Suppressor macrophage (primary cell): ENCODE results near the gene SSBP2.

Experiments used
- DNase-seq, 4 experiments: peaks; one replicate each; pipeline ENCODE4 v3.0.0-alpha.2; 2020 to 2022

The SSBP2 gene

GRCh38 chr5:81590498-81591384, 160.2 kb downstream of the SSBP2 start:
- no peak for DNase-seq

DNA sequence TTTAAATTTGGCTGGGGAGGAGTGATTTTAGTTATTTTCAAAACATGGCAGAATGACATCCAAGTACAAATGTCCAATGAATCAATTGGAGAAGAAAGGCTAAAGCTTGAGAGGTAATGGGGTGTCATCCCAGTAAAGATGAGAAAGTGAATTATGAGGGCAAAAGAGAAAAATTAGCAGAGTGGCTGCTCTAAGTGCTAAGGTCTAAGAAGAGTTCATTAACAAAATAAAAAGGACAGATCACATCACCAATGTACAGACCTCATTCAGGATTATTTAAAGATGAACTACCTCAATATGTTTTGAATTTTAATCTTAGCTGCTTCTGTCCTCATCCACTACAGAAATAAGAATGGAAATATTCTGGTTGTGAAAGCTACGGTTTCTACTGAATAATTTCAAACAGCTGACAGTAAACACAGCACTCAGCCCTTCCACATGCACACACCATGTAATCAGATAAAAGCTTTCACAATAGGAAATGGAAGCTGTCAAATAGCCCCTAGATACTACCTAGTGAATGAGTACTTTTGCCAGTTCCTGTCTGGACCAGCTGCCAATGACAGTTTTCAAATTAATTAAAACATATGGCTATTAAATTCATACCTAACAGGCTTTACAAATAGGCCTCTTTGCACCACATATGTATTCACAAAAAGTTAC, 171.5 kb downstream of the SSBP2 start:
- peak; percentile 3 to 42 (median 21) for DNase-seq

DNA sequence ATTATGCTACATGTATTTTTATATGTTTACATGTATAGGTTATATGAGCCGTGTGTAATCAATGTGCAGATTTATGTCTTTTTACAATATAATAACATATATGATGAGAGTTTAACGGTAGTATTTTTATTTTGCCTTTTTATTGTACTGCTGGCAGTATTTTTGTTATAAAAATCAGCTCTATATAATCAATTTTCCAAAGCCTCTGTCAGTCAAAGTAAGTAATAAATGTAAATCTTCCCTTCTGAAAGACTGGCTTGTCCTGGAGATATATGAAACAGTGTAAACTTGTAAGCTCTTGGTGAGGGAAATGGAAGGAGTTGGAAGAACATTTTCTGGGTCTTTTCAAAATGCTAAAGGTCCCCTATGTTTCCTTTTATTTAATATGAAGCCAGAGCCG, 173.8 kb downstream of the SSBP2 start:
- DNase-seq, result no peak

- no peak for DNase-seq
These were observed 175.0 kb downstream of the SSBP2 start for GRCh38 chr5:81575924-81576323.

- DNase-seq, result no peak
These were observed 178.7 kb downstream of the SSBP2 start for GRCh38 chr5:81572201-81572600.

GRCh38 chr5:81558188-81558587, 192.7 kb downstream of the SSBP2 start:
- DNase-seq, result no peak

GRCh38 chr5:81556809-81557208, 194.1 kb downstream of the SSBP2 start:
- no peak for DNase-seq

- DNase-seq, result no peak
These were observed 195.0 kb downstream of the SSBP2 start for GRCh38 chr5:81555865-81556264.

- no peak for DNase-seq
These were observed 196.2 kb downstream of the SSBP2 start for GRCh38 chr5:81554647-81555046.

- no peak for DNase-seq
These were observed 197.2 kb downstream of the SSBP2 start for GRCh38 chr5:81553567-81554212.

DNA sequence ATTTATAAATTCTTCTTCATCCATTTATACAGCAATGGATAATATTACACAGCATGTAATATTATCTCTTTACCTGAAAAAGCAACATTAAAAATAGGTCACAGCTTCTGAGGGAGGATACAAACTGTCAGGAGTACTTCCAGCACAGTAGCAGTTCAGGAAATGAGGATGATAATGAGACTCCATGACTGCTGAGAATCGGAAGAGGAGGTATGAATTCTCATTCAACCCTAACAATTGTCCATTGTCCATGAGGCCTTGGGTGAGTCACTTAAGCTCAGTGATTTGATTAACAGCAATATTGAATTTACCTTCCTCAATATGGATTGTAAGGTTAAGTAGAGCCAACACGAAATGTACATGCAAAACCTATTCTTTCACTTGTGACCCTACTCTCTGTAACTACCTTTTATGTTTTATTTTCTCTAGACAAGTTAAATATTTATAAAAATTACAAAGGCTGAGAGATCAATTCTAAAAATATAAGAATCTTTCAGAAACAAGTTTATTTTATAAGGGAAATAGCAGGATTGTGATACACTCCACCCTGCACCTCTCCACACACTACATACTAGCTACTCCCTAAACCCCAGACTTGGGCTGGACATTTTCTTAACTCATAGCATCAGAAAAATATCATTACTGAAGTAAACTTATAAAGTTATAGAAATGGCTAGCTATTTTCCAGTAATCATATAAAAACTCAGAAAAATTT, 197.9 kb downstream of the SSBP2 start:
- no peak for DNase-seq

GRCh38 chr5:81549123-81549522, 201.8 kb downstream of the SSBP2 start:
- DNase-seq, result no peak

DNA sequence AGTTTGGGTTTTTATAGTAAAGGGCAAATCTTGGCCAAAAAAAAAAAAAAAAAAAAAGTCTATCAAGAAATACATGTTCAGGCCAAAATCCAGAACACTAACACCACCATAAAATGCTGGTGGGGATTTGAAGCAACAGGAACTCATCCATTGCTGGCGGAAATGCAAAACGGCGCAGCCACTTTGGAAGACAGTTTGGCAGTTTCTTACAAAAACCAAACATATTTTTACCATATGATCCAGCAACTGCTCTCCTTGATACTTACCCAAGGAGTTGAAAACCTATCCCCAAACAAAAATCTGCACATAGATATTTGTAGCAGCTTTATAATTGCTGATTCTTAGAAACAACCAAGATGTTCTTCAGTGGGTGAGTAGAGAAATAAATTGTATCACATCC, 203.9 kb downstream of the SSBP2 start:
- DNase-seq, result no peak

DNA sequence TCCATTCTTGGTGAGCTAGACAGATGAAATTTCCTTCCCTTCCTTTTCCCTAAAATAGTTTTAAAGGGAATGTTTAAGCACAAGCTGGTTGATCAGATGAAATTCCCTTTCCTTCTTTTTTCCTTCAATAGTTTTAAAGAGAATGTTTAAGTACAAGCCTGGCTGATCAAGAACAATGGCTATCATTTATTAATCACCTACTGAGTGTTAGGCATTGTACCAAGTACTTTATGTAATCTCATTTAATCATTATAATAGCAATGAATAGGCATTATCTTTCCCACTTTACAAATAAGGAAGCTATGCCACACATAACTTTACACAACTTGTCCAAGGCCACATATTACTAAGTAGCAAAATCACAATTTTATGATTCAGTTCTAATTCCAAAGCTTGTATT, 205.0 kb downstream of the SSBP2 start:
- DNase-seq, result no peak

GRCh38 chr5:81544351-81545018, 206.4 kb downstream of the SSBP2 start:
- DNase-seq, result no peak

DNA sequence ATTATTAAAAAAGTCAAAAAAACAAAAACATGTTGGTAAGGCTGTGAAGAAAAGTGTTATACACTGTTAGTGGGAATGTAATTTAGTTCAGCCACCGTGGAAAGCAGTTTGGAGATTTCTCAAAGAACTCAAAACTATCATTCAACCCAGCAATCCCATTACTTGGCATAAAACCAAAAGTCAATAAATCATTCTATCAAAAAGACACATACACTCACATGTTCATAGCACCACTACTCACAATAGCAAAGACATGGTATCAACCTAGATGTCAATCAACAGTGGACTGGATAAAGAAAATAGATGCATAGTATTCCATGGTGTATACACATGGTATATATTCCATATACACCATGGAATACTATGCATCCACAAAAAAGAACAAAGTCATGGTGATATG, 208.7 kb downstream of the SSBP2 start:
- no peak for DNase-seq

GRCh38 chr5:81537905-81538547, 212.9 kb downstream of the SSBP2 start:
- peak in 2 of 4 experiments; percentile 5 to 14 for DNase-seq

GRCh38 chr5:81534441-81534840, 216.5 kb downstream of the SSBP2 start:
- peak in 2 of 4 experiments; percentile 33 to 43 for DNase-seq

- DNase-seq, result peak; percentile 2 to 49 (median 27)
These were observed 217.1 kb downstream of the SSBP2 start for GRCh38 chr5:81533629-81534405.

DNA sequence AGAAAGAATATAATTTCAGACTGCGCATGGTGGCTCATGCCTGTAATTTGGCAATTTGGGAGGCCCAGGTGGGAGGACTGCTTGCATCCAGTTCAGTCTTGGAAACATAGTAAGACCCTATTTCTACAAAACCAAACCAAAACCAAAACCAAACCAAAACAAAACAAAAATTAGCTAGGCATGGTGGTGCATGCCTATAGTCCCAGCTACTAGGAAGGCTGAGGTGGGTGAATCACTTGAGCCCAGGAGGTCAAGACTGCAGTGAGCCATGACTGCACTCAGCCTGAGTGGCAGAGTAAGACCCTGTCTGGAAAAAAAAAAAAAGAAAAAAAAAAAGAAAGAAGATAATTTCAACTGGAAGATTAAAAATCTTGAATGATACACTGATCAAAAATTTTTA, 220.0 kb downstream of the SSBP2 start:
- DNase-seq, result no peak

- peak; percentile 30 to 84 (median 44) for DNase-seq
These were observed 225.2 kb downstream of the SSBP2 start for GRCh38 chr5:81525690-81526089.
